LNCAP (cell line): ENCODE results near the gene OSCP1.

ENCODE experiments used
- TF ChIP-seq, protein P1 (sequence below): fragments of 450-650 bp; IDR thresholded peaks from 2 replicates; pipeline ENCODE4 v1.5.1; 2017; ENCODE audit warnings: mild to moderate bottlenecking

OSCP1 gene

DNA sequence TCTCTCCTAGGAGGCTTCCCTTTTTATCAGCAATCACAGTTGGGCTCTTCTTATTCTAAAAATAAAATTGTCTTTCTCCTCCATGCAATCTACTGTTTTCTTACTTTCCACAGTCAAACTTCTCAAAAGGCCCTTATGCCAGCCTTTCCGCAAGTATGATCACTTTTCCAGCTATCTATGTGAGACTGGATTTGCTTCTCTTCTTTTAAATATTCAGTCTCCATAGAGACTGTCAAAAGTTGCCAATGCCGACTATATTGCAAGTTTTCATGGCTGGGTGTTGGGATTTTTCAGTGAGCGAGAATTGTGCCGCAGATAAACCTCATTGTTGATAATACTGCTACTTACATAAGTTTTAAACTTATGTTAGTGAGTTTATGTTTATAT lies 47.8 kb downstream of the OSCP1 start:
- TF ChIP-seq, protein P1, sequence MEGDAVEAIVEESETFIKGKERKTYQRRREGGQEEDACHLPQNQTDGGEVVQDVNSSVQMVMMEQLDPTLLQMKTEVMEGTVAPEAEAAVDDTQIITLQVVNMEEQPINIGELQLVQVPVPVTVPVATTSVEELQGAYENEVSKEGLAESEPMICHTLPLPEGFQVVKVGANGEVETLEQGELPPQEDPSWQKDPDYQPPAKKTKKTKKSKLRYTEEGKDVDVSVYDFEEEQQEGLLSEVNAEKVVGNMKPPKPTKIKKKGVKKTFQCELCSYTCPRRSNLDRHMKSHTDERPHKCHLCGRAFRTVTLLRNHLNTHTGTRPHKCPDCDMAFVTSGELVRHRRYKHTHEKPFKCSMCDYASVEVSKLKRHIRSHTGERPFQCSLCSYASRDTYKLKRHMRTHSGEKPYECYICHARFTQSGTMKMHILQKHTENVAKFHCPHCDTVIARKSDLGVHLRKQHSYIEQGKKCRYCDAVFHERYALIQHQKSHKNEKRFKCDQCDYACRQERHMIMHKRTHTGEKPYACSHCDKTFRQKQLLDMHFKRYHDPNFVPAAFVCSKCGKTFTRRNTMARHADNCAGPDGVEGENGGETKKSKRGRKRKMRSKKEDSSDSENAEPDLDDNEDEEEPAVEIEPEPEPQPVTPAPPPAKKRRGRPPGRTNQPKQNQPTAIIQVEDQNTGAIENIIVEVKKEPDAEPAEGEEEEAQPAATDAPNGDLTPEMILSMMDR, result no peak

DNA sequence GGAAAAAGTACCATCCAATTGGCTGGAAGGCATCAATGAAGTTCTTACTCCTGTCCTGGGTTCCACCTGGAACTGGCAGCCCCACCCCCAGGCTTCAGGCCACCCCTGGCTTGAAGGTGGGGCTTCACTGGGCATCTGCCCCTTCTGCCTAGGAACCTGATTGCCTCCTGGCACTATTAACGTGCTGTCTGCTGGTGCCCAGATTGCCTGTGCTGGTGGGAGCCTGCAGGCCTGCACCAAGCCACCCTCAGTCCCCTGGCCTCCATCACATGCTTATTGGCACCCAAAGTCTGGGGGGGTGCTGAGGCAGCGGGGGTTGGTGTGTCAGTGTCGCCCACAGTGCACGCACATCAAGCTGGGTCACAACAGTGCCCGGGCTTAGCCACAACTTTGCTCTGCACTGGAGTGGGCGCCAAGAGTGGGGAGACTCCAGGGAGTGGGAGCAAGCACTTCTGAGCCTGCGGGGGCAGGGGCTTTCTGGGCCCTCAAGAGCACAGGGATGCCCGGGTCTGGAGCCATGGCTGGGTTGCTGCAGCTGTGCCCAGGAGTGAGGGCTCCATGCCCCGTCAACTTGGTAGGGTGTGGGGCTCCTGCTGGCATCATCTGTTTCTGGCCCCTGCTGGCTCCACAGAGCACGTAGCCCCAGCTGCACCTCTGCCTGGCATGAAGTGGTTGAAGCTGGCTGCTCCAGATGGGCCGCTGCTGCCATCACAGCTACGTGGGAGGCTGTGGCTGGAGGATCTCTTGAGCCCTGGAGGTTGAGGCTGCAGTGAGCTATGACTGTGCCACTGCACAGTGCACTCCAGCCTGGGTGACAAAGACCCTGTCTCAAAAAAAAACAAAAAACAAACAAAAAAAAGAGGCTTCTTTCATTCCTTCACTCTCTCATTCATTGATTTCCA lies 48.4 kb downstream of the OSCP1 start:
- TF ChIP-seq, protein P1, result no peak

DNA sequence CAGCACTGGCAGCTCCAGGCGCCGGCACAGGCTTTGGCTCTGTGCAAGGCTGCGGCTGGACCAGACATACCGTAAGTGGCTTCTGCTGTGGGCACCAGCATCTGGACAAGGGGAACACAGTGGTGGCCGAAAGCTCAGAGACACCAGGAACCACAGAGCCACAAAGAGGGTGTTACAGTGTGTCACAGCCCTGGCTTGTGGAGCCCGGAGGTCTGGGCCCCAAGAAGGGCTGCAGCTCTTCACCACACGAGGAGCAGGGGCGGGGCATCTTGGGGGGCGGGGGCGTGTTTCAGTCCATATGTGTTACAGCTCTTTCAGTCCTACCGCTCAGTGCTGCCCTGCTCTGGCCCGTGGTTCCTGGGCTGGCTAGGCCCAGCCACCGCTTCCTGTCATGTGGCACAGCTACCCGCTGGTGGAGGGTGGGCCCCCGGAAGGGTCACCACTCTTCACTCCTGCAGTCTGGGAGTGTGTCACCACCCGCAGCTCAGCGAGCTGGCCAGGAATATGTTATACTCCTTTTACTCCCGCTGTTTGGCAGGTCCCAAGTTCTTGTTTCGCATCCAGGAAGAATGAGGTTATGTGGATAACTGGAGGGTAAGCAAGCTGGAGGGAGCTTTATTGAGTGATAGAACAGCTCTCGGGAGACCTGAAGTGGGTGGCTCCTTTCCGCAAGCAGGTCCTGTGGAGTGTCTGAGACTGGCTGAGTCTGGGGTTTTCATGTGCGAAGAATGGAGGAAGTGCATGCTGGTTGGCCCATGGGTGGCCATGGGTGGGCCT lies 49.2 kb downstream of the OSCP1 start:
- TF ChIP-seq, protein P1, result no peak

DNA sequence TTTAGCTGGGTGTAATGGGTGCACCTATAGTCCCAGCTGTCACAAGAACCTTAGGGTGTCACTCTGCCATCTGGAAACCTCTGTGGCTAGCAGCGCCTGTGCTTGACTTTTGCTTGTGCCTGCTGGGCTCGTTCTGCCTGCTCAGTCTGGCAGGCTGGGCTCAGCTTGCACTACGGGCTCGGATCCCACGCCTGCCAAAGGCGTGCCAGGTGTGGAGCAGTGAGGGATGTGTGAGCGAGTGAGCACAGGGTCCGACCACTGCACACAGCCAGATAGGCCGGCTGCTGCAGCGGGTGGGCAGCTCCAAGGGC lies 49.8 kb downstream of the OSCP1 start:
- TF ChIP-seq, protein P1, result no peak

DNA sequence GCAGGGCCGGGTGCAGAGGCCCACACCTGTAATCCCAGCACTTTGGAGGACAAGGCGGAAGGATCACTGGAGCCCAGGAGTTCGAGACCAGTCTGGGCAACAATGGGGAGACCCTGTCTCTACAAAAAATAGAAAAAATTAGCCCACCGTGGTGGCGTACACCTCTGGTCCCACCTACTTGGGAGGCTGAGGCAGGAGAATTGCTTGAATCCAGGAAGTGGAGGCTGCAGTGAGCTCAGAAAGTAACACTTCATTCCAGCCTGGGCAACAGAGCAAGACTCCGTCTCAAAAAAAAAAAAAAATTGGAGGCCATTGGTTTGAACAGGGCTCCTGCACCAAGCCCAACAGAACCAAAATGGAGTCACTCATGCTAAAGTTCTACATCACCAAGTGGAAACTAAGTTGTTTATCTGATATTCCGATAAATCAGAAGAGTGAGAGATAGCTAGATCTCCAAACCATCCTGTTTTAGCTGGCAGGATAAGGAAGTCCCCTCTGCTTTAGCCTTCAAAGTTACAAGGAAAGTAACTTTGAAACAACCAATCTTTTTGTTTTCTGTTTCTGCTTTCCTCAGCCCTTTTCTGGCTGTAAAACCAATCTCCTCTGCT lies 51.8 kb downstream of the OSCP1 start:
- TF ChIP-seq, protein P1, result no peak

DNA sequence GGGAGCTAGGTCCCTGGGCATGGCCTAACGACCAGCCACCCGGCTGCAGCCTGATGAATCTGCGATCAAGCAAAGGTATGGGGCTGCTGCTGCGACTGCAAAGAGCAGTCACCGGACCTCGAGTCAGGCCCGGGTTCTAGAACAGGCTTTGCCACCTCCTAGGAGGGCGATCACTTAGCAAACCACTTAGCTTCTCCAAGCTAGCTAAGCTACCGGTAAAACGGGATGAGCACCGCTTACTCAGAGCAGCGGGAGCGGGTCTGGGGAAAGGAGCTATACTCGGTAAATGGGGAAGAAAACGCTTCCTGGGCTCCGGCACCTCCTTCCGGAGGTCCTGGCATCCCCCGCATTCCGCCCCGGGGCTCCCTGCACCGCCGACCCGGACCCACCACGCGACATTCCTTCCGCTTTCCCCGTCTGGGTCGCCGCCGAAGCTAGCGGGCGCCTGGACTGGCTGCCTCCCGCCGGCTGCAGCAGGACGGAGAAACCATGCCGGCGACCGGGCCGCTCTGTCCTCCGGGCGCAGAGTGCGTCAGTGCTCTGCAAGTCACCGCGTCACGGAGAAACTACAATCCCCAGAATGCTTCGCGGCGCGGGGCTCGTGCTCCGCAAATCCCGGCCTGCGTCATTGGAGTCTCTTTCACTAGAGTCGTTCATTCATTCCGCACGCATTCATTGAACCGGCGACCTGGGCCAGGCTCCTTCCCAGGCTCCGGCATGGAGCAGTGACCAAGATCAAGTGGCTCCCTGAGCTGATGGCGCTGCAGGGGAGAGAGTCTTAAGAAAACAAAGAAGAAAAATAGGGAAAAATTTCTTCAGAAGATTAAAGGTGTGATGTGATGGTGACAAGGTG lies 52.6 kb downstream of the OSCP1 start, which contains the start of gene LSM10:
TSS of gene LSM10 (minus strand) at position 531 of the 853 bp plus-strand sequence. CDS start 3,779 bp downstream, outside the sequence.
- TF ChIP-seq, protein P1, result no peak

DNA sequence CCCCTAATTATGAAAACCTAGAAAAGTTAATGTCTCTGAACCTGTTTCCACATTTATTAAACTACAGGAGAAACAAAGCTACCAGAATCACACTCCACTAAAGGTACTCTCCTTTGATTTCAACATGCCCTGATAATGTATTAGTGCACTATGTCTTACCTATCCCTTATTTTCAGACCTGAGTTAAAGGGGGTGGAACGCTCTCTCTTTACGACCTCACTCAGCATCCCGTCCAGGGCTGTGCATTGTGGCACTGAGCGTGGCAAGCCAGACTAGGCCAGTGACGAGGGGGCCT lies 53.2 kb downstream of the OSCP1 start:
- TF ChIP-seq, protein P1, result no peak
